GM12892 (cell line): ENCODE data around the gene DPCD.

Experiments
- POLR2A ChIP-seq: IDR thresholded peaks from 2 replicates; pipeline ENCODE4 v1.6.1; 2011; ENCODE audit warnings: low read depth, low read length, control low read depth
- POLR2AphosphoS5 ChIP-seq: IDR thresholded peaks from 2 replicates; pipeline ENCODE4 v1.6.1; 2011; ENCODE audit warnings: low read depth, low read length, control low read depth

DNA sequence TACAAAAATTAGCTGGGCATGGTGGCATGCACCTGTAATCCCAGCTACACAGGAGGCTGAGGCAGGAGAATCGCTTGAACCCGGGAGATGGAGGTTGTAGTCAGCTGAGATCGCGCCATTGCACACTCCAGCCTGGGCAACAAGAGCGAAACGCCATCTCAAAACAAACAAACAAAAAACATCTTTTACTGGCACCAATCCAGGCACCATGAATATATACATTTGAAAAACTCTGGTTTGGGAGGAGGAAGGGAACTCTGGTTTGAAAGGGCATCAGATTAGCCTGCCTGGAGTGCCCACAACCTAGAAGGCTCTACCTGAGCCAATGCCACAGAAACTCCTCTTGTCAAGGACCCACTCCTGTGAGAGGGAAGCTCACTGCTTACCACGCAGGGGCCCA, 16.0 kb upstream of the DPCD start:
- TF ChIP-seq POLR2AphosphoS5: no peak
- TF ChIP-seq POLR2A: no peak
